Activated naive CD4-positive, alpha-beta T cell treated with anti-CD3 and anti-CD28 coated beads, Interleukin-2, amount 10 ng/mL, durations not matched to agents 7 days and 5 days (primary cell): ENCODE results near the gene PARD3B.
A peak's percentile ranks its signal among the peaks of the same experiment; 100 is the strongest.

Experiments
- CTCF ChIA-PET: fragments of 350-600 bp; sonication (Branson Sonifier 250); formaldehyde crosslinking; loops from one replicate; lab custom pipeline; 2021; ENCODE audit warnings: antibody characterized with exemption; lab: Charles Lee
- DNase-seq: peaks from one replicate; pipeline ENCODE4 v3.0.0-alpha.2; 2020
- H3K27ac Mint-ChIP-seq: one replicate; pipeline ENCODE4 v1.8.0; 2021; ENCODE audit warnings: mild to moderate bottlenecking, moderate library complexity, mixed read lengths
- H3K27me3 Mint-ChIP-seq: one replicate; pipeline ENCODE4 v1.8.0; 2021; ENCODE audit warnings: mild to moderate bottlenecking, mixed read lengths
- H3K36me3 Mint-ChIP-seq: one replicate; pipeline ENCODE4 v1.8.0; 2021; ENCODE audit warnings: mixed read lengths
- H3K4me1 Mint-ChIP-seq: one replicate; pipeline ENCODE4 v1.8.0; 2021; ENCODE audit warnings: mixed read lengths
- H3K4me3 Mint-ChIP-seq: one replicate; pipeline ENCODE4 v1.8.0; 2021; ENCODE audit warnings: mild to moderate bottlenecking, moderate library complexity, mixed read lengths
- H3K9me3 Mint-ChIP-seq: one replicate; pipeline ENCODE4 v1.8.0; 2021; ENCODE audit warnings: mixed read lengths

The PARD3B gene

DNA sequence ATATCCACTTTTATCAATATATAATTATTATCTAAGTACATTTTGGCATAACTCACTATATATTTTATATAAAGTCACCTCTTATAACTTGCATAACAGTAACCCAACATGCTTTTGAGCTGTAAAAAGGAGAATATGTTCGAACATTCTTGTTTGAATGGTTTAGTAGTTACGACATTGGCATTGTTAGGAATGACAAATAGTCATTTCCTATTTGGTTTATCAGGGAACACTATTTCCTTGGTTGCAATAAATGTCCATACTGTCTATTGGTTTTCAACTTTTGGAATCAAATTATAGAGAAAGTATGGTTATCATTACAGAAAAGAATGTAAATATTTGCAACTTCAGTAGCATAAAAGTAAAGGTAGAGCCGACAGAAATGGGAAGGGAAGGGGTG lies 124.1 kb downstream of the PARD3B start:
- no peak for DNase-seq
- Mint-ChIP-seq H3K27me3 (no peaks in the 10 kb centered on the region), H3K4me1 (no peaks in the 10 kb centered on the region), H3K27ac (no peak overlapping the region), H3K9me3 (no peaks in the 10 kb centered on the region), H3K36me3 (no peaks in the 10 kb centered on the region), H3K4me3 (no peak overlapping the region)
- CTCF ChIA-PET, result no interaction called here

DNA sequence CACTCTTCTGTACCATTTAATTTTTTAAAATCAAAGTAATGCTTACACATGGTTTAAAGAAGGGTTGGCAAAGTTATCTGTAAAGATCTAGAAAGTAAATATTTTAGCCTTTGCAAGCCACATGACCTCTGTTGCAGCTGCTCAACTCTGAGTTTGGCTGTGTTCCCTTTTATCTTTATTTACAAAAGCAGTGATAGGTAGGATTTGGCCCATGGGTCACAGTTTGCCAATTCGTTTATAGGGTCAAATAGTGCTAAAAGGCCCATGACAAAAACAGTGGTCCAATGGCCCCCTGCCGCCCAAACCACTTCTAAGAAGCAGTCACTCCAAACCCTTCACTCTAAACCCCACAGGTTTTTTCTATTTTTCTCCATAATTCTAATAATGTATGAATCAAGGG lies 124.8 kb downstream of the PARD3B start:
- Mint-ChIP-seq H3K4me3 (no peak overlapping the region), H3K27ac (no peak overlapping the region), H3K9me3 (no peaks in the 10 kb centered on the region), H3K4me1 (no peaks in the 10 kb centered on the region), H3K36me3 (no peaks in the 10 kb centered on the region), H3K27me3 (no peaks in the 10 kb centered on the region)
- no peak for DNase-seq
- CTCF ChIA-PET, result no interaction called here

DNA sequence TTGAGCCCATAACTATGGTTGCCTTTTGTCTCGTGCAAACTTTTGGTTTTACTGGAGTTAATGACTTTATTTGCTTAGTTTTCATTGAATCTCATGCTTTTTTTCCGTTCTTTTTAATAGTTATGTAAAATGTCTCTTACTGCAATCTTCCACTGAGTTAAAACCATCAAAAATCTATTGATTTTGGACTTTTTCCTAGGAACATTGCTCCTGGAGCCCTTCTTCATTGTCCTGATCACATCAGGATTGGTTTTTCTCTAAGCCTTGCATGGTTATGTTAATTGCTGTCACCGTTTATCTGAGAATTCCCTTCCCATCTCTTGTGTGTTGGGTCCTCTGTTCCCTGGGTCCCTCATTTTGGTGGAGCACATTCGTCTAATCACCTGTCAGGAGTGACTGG lies 125.5 kb downstream of the PARD3B start:
- Mint-ChIP-seq H3K4me3 (no peak overlapping the region), H3K36me3 (no peaks in the 10 kb centered on the region), H3K27ac (no peak overlapping the region), H3K27me3 (no peaks in the 10 kb centered on the region), H3K4me1 (no peaks in the 10 kb centered on the region), H3K9me3 (no peaks in the 10 kb centered on the region)
- CTCF ChIA-PET, result no interaction called here
- no peak for DNase-seq

DNA sequence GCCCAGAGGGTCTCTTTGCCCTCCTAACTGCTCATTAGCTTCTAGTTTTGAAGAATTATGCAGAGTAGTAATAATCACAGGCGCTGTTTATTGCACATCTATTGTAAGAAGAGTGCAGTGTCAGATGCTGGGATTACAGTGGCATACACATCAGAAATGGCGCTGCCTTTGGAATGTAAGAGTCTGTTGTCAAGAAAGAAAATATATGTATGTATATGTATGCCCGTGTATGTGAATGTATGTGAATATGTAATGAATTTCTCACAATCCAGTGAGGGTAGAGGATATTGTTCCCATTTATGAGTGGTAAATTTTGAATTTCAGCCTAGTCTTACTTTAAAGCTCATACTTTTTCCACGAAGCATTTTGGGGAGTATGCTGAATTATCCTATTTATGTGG lies 127.5 kb downstream of the PARD3B start:
- Mint-ChIP-seq H3K4me1 (no peaks in the 10 kb centered on the region), H3K4me3 (no peak overlapping the region), H3K27ac (no peak overlapping the region), H3K9me3 (no peaks in the 10 kb centered on the region), H3K27me3 (no peaks in the 10 kb centered on the region), H3K36me3 (no peaks in the 10 kb centered on the region)
- CTCF ChIA-PET, result no interaction called here
- no peak for DNase-seq

DNA sequence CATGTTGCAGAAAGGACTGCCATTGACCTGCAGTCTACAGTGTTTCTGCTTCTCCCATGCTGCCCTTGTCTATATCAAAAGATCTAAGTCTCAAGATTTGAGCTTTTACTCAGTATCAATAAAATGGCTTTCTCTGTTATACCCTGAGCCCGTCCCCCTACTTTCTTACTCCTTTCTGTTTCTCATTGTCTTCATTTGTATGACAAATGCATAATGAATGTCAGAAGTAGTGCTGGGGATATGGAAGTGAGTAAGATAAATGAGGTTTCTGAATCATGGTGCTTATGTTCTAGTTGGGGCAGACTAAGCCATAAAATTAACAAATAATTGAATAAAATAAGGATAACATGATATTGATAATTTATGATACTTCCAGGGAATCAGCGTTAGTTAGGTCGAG lies 128.6 kb downstream of the PARD3B start:
- no peak overlapping the region for H3K4me3 Mint-ChIP-seq
- H3K36me3 Mint-ChIP-seq, result no peaks in the 10 kb centered on the region
- H3K4me1 Mint-ChIP-seq, result no peaks in the 10 kb centered on the region
- H3K27me3 Mint-ChIP-seq, result peaks cover 5% of the 10 kb centered on the region
- no peaks in the 10 kb centered on the region for H3K9me3 Mint-ChIP-seq
- no peak for DNase-seq
- CTCF ChIA-PET, result no interaction called here
- H3K27ac Mint-ChIP-seq, result no peak overlapping the region

DNA sequence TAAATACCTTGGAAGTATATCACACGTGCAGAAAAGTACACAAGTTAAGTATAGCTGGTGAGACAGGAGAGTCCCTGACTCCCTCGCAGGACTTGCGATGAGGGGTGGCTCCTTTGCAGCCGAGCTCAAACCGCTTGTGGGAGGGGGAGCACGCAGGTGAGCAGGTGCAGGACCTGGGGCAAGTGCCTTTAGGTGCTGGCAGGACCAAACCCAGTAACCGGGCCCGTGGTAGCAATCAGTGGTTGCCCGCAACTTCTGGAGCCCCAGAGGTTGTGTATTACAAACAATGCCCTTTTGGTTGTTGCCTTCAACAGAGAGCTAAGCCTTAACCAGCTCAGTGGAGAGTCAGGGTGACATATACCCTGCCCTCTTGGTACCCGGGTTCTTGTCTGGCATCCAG lies 132.8 kb downstream of the PARD3B start:
- peaks cover 10% of the 10 kb centered on the region for H3K27me3 Mint-ChIP-seq
- H3K27ac Mint-ChIP-seq, result no peak overlapping the region
- no peaks in the 10 kb centered on the region for H3K36me3 Mint-ChIP-seq
- DNase-seq, result no peak
- CTCF ChIA-PET, result no interaction called here
- no peaks in the 10 kb centered on the region for H3K9me3 Mint-ChIP-seq
- H3K4me3 Mint-ChIP-seq, result no peak overlapping the region
- H3K4me1 Mint-ChIP-seq, result no peaks in the 10 kb centered on the region

DNA sequence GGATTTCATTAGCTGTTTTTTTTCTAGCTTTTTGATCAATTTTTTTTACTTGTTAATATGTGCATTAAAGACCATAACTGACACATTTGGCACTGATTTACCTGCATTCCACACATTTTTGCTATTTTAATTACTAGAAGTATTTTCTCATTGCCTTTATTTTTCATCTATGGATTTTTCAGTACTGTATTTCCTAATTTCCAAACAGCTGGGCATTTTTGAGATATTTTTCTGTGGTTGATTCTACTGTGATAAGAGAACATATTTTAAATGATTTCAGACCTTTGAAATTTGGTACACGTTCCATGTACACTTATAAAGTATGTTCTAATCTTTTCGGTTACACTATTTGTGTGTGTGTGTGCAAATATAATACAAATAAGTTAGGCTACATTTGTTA lies 135.3 kb downstream of the PARD3B start:
- Mint-ChIP-seq H3K27me3 (peaks cover 13% of the 10 kb centered on the region), H3K27ac (no peak overlapping the region), H3K36me3 (no peaks in the 10 kb centered on the region), H3K4me3 (no peak overlapping the region), H3K9me3 (no peaks in the 10 kb centered on the region), H3K4me1 (no peaks in the 10 kb centered on the region)
- no peak for DNase-seq
- CTCF ChIA-PET, result interaction anchor here (0.6 kb wide), 1 partner anchor 1349 kb away, joined by 3 read pairs; no protein-coding TSS in a partner anchor

DNA sequence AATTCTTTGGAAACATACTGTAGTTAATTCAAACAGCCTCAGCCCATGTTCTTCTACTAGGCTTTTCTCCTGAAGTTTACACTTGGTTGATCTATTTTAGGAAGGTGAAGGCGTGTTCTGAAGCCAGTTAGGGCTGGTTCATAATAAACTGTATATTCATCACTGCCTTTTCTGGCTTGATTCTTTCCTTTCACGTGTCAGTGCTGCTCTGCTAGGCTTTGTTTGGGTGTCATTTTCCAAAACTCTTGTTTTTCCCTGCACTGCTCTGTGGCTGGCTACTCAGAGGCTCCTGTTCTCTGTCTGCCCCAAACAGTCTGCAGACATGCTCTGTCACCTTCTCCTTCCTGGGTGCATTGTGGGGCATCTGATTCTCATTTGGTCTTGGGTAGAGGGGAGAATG lies 136.1 kb downstream of the PARD3B start:
- no peak for DNase-seq
- Mint-ChIP-seq H3K4me3 (no peak overlapping the region), H3K27ac (no peak overlapping the region), H3K4me1 (no peaks in the 10 kb centered on the region), H3K36me3 (no peaks in the 10 kb centered on the region), H3K27me3 (peaks cover 13% of the 10 kb centered on the region), H3K9me3 (no peaks in the 10 kb centered on the region)
- CTCF ChIA-PET, result no interaction called here

DNA sequence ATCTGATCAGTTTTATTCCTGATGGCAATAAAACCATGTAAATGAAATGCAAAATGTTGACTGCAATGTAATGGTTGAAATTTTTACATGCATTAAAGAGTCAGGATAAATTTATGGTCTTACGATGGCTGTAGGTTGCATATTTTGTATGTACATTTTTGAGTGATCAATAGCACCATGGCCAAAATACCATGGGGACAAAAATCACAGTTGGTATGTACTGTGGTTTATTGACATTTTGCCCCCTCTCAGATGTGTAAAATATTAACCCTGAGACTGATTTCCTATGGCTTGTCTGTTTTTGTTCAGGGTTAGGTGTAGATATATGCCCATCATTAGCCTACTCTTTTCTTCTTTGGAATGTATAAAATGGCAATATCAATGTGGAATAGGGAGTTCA lies 138.1 kb downstream of the PARD3B start:
- no peak for DNase-seq

DNA sequence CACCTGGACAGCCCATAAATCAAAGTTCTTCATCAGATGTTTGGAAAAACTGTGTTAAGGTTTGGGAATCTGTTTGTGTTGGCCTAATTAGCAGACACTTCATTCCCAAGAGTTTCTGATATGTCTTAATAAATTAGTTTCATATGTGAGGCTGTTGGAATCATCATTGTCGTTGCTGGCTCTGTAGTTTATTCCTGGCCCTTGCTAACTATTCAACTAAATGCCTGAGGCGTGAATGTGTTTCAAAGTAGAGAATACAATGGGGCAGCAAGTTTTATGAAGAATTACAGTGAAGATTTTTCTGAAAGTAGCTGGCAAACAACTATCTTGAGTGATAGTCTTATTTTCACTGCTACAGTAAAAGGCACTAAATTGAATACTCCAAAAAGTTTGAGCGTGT lies 141.1 kb downstream of the PARD3B start:
- H3K36me3 Mint-ChIP-seq, result no peaks in the 10 kb centered on the region
- H3K4me1 Mint-ChIP-seq, result no peaks in the 10 kb centered on the region
- no peaks in the 10 kb centered on the region for H3K9me3 Mint-ChIP-seq
- no peak overlapping the region for H3K4me3 Mint-ChIP-seq
- H3K27me3 Mint-ChIP-seq, result peaks cover 7% of the 10 kb centered on the region
- CTCF ChIA-PET, result no interaction called here
- DNase-seq, result no peak
- no peak overlapping the region for H3K27ac Mint-ChIP-seq

More for the DNA sequence above, 138.1 kb downstream of the PARD3B start:
- CTCF ChIA-PET, result interaction anchor here (0.8 kb wide), 1 partner anchor 1210 kb away, joined by 3 read pairs; no protein-coding TSS in a partner anchor
- Mint-ChIP-seq H3K27ac (no peak overlapping the region), H3K9me3 (no peaks in the 10 kb centered on the region), H3K4me3 (no peak overlapping the region), H3K36me3 (no peaks in the 10 kb centered on the region), H3K27me3 (peaks cover 10% of the 10 kb centered on the region), H3K4me1 (no peaks in the 10 kb centered on the region)

DNA sequence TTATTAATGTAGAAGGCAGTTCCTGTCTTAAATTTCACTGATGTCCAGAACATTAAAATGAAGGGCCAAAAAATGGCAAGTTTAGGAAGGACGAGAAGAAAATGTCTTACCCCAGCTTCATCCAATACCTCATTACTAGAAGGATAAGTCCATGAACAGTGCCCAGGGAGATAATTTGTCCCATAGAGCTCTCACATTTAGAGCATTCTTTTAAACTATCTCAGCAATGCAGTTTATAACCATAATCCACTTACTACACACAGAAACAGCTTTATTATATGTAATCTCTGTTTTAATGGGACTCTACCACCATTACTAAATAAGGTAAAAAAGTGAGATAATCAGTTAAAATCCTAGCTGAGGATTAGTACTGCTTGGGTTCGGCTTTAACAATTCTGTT lies 142.5 kb downstream of the PARD3B start:
- H3K9me3 Mint-ChIP-seq, result no peaks in the 10 kb centered on the region
- H3K4me1 Mint-ChIP-seq, result peaks cover 6% of the 10 kb centered on the region
- H3K27ac Mint-ChIP-seq, result no peak overlapping the region
- peaks cover 4% of the 10 kb centered on the region for H3K27me3 Mint-ChIP-seq
- H3K36me3 Mint-ChIP-seq, result no peaks in the 10 kb centered on the region
- no peak for DNase-seq
- no peak overlapping the region for H3K4me3 Mint-ChIP-seq
- CTCF ChIA-PET, result no interaction called here

DNA sequence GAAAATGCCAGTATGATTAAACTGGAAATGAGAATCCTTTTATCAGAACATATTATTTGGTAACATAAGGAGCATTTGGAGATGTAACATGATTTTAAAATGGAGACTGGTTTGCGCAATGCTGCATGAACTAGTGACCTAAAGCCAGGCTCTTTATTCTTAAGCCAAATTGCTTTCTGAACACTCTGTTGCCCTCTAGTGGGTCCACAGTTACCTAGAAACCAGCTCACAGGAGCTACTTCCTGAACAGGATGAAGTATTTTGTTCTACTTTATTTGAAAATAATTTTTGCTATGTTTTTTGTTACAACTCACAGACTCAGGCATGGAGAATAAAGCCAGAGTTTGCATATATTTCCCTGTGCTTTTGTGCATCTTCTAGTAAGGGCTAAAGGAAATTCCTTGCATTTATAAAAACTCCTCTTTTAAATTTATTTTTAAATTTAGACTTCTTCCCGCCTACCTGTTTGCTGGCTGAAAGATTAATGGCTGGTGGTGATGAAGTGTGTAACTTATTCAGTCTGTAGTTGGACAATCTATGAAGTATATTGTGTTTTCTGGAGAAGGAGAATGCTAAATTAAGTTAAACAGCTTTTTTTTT lies 146.7 kb downstream of the PARD3B start:
- Mint-ChIP-seq H3K9me3 (no peaks in the 10 kb centered on the region), H3K36me3 (no peaks in the 10 kb centered on the region), H3K27ac (no peak overlapping the region), H3K27me3 (peaks cover 4% of the 10 kb centered on the region), H3K4me1 (peaks cover 12% of the 10 kb centered on the region), H3K4me3 (no peak overlapping the region)
- CTCF ChIA-PET, result interaction anchor here (0.9 to 2.0 kb wide), 12 partner anchors 13 to 1231 kb away, joined by 3 to 6 read pairs (median 4); no protein-coding TSS in a partner anchor
- peak; percentile 40 for DNase-seq

DNA sequence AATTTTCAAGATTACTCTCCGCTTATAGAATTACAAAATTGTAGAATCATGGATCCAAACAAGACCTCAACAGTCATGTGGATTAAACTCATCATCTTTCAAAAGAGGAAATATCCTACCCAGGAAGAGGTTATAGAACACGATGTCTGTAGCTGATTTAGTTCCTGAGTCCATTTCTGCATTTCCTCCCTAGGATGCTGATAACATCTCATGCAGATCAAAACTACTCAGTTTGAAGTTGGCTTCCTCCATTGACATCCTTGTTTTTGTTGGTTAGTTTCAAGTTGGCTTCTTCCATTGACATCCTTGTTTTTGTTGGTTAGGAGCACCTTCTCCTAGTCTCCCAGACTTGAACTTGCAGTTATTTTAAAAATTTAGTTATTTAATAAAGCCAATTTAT lies 147.5 kb downstream of the PARD3B start:
- CTCF ChIA-PET, result interaction anchor here (0.9 to 2.0 kb wide), 8 partner anchors 14 to 1230 kb away, joined by 3 to 6 read pairs (median 4); no protein-coding TSS in a partner anchor
- no peaks in the 10 kb centered on the region for H3K9me3 Mint-ChIP-seq
- H3K4me3 Mint-ChIP-seq, result no peak overlapping the region
- H3K27me3 Mint-ChIP-seq, result peaks cover 4% of the 10 kb centered on the region
- no peaks in the 10 kb centered on the region for H3K36me3 Mint-ChIP-seq
- no peak overlapping the region for H3K27ac Mint-ChIP-seq
- peaks cover 12% of the 10 kb centered on the region for H3K4me1 Mint-ChIP-seq
- no peak for DNase-seq

DNA sequence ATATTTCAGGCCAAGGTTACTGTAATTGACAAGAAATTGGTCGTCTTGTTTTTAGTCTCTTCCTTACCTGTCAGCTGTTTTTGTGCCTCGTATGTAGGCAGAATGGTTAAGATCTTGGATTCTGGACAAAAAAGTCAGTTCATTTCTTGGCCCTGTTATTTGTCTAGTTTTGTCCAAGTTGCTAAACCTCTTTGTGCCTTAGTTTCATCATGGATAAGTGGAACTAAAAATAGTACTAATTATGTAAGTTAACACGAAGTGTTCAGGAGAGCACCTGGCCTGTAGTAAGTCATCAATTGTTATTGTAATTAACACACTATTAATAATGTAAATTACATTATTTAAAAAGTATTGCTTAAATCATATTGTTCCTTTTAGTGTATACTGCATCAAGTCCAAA lies 148.0 kb downstream of the PARD3B start:
- no peak for DNase-seq
- Mint-ChIP-seq H3K4me3 (no peak overlapping the region), H3K27me3 (peaks cover 4% of the 10 kb centered on the region), H3K27ac (no peak overlapping the region), H3K9me3 (no peaks in the 10 kb centered on the region), H3K36me3 (no peaks in the 10 kb centered on the region), H3K4me1 (peaks cover 12% of the 10 kb centered on the region)
- CTCF ChIA-PET, result interaction anchor here (0.9 to 1.7 kb wide), 3 partner anchors 14 to 982 kb away, joined by 3 to 4 read pairs (median 3); no protein-coding TSS in a partner anchor

DNA sequence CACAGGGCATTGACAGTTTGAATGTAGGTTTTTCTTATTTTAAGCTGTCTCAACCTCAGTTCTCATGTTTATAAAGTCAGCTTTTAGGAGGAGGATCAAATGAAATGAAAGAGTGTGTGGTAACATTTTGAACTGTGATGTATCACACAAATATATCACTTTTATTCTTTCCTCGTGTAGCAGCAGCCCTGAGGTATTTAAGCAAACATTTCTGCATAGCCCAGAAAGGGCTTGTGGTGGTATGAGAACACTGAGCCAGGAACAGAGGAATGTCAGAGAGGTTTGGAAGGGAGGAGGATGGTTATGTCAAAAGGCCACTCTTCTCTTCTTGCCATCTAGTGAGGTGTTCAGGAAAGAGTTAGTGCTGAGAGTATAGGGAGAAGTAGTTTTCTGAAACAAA lies 150.2 kb downstream of the PARD3B start:
- Mint-ChIP-seq H3K9me3 (no peaks in the 10 kb centered on the region), H3K4me3 (no peak overlapping the region), H3K4me1 (peaks cover 12% of the 10 kb centered on the region), H3K27me3 (peaks cover 4% of the 10 kb centered on the region), H3K36me3 (no peaks in the 10 kb centered on the region), H3K27ac (no peak overlapping the region)
- DNase-seq, result no peak
- CTCF ChIA-PET, result no interaction called here
